ENCODE results near the gene SEMA4D. TPM values are rescaled to one million over a fixed set of nuclear protein-coding genes. Genes with fewer than 3 reads are reported as not detected.

SEMA4D gene
- total and polyA plus RNA-seq, 12 donors, result 2.3 to 51.0 (median 20.2) TPM

DNA sequence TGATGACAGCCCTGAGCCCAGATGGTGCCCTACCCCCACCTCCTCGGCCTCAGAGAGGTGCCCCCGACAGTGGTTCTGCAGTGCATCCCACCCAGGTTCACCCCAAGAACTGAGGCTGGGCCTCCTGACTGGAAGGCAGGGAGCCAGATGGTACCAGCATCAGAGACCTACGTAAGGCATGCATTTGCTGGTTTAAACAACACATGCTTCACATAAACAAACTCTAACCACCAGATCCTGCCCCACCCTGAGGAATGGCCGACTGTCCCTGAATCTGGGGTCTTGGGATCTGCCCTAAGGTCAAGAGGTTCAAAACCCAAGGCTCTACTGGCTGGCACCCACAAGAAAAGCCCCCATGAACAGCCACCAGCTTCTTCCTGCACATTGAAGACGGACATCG lies 106.3 kb downstream of the SEMA4D start:
- intact Hi-C loops (cut with DNase I), result loop anchor here in 1 of 10 donors (10.0 kb wide), 1 partner anchor 133 kb away; no protein-coding TSS in a partner anchor
- Histone ChIP-seq H3K4me3 (no peak overlapping the region), H3K36me3 (peaks cover 0 to 98% (median 9%) of the 10 kb centered on the region in 9 donors), H3K27ac (no peak overlapping the region), H3K9me3 (no peaks in the 10 kb centered on the region), H3K27me3 (no peaks in the 10 kb centered on the region), H3K4me1 (peaks cover 0 to 27% (median 6%) of the 10 kb centered on the region in 9 donors)
- TF ChIP-seq CTCF (IDR thresholded peaks at IDR 0.05), result no peak
- ATAC-seq (no peak), DNase-seq (no peak)
- WGBS, 2 donors, result 94 to 97% methylated on average over 6 of the region's 6 CpGs

- H3K9me3 ChIP-seq, result no peaks in the 10 kb centered on the region
- H3K36me3 ChIP-seq, result peaks cover 0 to 98% (median 9%) of the 10 kb centered on the region in 9 donors
- H3K27ac ChIP-seq, result no peak overlapping the region
- H3K27me3 ChIP-seq, result no peaks in the 10 kb centered on the region
- 85 to 91% methylated on average over 5 of the region's 5 CpGs for WGBS, 2 donors
- peaks cover 0 to 29% (median 6%) of the 10 kb centered on the region in 9 donors for H3K4me1 ChIP-seq
- H3K4me3 ChIP-seq, result no peak overlapping the region
- intact Hi-C loops (cut with DNase I), result loop anchor here in 1 of 10 donors (10.0 kb wide), 1 partner anchor 134 kb away; no protein-coding TSS in a partner anchor
- DNase-seq, result no peak
- no peak for ATAC-seq
- no peak for TF ChIP-seq CTCF (IDR thresholded peaks at IDR 0.05)
Measured at GRCh38 chr9:89390578-89391116, 107.3 kb downstream of the SEMA4D start.

DNA sequence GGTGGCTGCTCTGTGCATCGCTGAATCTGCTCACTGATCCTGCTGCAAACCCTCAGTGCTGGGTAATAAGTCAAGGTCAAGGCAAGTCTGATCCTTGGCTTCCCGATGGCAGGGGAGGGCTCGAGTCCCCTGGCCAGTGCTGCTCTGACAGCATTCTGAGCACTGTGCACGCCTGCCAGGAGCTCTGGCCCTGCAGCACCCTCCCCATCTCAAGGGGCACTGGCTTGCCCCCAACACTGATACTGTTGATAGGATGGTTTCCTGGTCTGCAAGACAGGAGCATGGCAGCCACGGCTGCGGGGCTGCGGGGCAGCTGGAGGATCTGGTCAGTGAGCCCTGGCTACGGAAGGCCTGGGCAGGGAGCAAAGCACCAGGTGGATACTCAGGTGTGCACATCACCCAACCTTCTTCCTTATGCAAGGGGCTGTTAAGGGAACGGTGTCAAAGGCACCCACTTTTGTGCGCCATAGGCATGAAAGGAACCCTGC lies 107.8 kb downstream of the SEMA4D start:
- no peak overlapping the region for H3K4me3 ChIP-seq
- no peak overlapping the region for H3K27ac ChIP-seq
- no peak for TF ChIP-seq CTCF (IDR thresholded peaks at IDR 0.05)
- ATAC-seq, result no peak
- H3K9me3 ChIP-seq, result no peaks in the 10 kb centered on the region
- intact Hi-C loops (cut with DNase I), result loop anchor here in 1 of 10 donors (10.0 kb wide), 1 partner anchor 135 kb away; no protein-coding TSS in a partner anchor
- H3K36me3 ChIP-seq, result peaks cover 0 to 98% (median 9%) of the 10 kb centered on the region in 9 donors
- WGBS, 2 donors, result 84 to 90% methylated on average over 10 of the region's 10 CpGs
- peaks cover 0 to 29% (median 6%) of the 10 kb centered on the region in 9 donors for H3K4me1 ChIP-seq
- no peak for DNase-seq
- no peaks in the 10 kb centered on the region for H3K27me3 ChIP-seq

GRCh38 chr9:89388868-89389177 lies 109.1 kb downstream of the SEMA4D start:
- Histone ChIP-seq H3K36me3 (peaks cover 0 to 98% (median 9%) of the 10 kb centered on the region in 9 donors), H3K27ac (peak overlapping the region in 2 of 10 donors; percentile 76 to 83), H3K4me3 (no peak overlapping the region), H3K9me3 (no peaks in the 10 kb centered on the region), H3K27me3 (no peaks in the 10 kb centered on the region), H3K4me1 (peaks cover 0 to 29% (median 6%) of the 10 kb centered on the region in 9 donors)
- intact Hi-C loops (cut with DNase I), result loop anchor here in 3 of 10 donors (5.0 to 10.0 kb wide), 2 partner anchors 156 to 158 kb away; no protein-coding TSS in a partner anchor
- no peak for ATAC-seq
- WGBS, 2 donors, result 98 to 99% methylated on average over 12 of the region's 12 CpGs
- TF ChIP-seq CTCF (IDR thresholded peaks at IDR 0.05), result no peak
- no peak for DNase-seq

Measured in heart right ventricle (tissue), 16 donors.